GM15510 (cell line): Measurements from ENCODE around the gene XKR7.

Experiments
- POLR2A ChIP-seq: IDR thresholded peaks from 3 replicates; pipeline ENCODE4 v1.6.1; 2011; ENCODE audit warnings: borderline replicate concordance; ENCODE audit not compliant: insufficient read length; ENCODE audit errors: extremely low read depth

The XKR7 gene, protein sequence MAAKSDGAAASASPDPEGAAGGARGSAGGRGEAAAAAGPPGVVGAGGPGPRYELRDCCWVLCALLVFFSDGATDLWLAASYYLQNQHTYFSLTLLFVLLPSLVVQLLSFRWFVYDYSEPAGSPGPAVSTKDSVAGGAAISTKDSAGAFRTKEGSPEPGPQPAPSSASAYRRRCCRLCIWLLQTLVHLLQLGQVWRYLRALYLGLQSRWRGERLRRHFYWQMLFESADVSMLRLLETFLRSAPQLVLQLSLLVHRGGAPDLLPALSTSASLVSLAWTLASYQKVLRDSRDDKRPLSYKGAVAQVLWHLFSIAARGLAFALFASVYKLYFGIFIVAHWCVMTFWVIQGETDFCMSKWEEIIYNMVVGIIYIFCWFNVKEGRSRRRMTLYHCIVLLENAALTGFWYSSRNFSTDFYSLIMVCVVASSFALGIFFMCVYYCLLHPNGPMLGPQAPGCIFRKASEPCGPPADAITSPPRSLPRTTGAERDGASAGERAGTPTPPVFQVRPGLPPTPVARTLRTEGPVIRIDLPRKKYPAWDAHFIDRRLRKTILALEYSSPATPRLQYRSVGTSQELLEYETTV

DNA sequence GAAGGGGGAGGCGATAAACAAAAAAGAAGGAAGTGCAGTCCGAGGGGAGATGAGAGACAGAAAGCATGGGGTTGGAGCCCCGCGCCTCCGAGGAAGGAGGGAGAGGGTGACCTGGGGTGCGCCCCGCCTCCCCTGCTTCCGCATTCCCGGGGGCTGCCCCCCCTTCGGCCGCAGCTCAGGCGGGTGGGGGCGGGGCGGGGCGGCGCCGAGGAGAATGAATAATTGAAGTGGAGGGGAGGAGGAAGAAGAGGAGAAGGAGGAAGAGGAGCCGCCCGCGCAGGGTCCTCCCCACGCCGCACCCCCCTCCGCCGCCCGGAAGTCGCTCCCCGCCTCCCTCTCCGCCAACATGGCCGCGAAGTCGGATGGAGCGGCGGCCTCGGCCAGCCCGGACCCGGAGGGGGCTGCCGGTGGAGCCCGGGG is at the start of gene XKR7:
XKR7 (plus strand) TSS at position 322 of the 420 bp plus-strand sequence; CDS start at position 347, 25 bp downstream.
- no peak for TF ChIP-seq POLR2A

DNA sequence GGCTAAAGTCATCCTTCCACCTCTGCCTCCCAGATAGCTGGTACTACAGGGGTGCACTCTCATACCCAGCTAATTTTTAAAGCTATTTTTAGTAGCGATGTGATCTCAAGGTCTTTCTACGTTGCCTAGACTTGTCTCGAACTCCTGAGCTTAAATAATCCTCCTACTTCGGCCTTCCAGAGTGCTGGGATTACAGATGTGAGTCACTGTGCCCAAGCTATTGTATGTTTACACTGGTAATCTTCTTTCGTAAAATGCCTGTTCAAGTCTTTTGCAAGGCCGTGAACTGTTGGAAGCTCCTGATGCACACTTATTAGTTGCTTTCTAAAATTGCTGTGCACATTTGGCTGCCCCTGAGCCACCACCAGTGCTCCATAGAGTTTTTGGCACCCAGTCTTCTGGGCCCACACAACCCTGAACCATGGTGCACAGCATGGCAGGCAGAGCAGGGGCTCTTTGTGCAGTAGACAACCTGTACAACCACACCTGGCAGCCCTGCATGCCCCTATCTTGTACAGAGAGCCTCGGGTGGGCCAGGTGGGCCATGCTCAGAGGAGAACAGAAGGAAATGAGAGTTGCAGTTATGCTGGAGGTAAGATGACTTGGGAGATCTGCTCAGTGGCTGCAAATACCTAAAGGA is 49.4 kb upstream of the XKR7 start:
- no peak for TF ChIP-seq POLR2A

DNA sequence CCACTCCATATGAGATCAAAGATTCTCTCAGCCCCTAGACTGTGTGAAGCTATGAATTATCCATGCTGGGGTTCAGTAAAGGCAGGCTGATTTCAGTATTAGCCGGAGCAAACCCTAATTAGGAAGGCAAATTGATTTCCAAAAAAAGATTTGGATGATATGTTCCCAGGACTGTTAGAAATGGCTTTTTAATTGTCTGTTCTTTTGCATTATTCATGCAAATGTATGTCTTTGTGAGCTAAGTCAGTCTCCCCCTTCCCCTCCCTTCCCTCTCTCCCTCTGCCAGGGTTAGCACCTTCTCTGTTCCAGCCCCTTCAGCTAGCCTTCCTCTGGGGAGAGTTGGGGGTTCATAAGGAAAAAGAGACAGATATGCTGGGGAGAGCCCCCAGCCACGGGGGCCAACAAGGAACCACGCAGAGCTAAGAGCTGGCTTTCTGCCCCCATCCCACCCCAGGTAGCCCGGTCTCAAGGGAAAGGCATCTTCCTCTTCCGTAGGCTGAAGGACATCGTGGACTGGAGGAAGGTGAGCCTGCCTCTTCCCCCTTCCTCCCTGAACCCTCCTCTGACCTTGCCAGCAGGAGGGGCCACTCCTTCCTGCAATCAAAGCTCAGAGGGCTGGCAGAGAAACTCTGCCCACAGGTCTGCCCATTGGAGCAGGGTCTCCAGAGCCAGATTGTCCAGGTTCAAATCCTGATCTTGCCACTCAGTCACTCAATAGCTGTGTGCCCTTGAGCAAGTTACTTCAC is 48.4 kb upstream of the XKR7 start:
- no peak for TF ChIP-seq POLR2A

DNA sequence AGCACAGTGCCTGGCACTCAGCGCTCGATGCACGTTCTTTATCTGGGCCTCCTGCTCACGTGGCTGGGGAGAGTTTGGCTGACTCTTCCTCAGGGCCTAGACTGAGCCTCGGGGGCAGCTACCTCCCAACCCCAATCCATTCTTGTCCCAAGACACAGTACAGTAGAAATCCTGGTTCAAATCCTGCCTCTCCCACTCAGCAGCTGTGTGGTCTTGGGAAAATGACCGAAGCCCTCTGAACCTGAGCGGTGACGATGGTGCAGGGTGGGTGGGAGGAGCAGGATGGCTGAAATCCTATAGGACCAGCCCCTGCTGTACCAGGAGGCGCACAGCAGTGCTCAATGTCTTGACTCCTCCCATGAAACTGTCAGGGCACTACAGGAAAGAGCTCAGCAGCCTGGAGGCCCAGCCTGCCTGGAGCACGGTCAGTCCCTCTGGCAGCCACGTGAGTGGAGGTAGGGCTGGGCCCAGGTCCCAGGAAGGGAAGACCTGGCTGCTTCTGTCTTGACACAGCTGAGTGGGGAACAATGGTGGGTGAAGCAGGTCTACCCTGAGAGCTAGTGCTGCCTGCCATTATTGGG is 47.6 kb upstream of the XKR7 start:
- no peak for TF ChIP-seq POLR2A

DNA sequence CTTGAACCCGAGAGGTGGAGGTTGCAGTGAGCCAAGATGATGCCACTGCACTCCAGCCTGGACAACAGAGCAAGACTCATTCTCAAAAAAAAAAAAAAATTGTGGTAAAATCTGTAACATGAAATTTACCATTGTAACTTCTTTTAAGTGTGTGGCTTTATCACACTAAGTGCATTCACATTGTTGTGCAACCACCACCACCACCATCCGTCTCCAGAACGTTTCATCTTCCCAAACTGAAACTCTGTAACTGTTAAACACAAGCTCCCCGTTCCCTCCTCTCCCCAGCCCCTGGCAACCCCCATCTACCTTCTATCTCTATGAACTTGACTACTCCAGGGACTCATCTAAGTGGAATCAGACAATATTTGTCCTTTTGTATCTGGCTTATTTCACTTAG is 45.8 kb upstream of the XKR7 start:
- no peak for TF ChIP-seq POLR2A

DNA sequence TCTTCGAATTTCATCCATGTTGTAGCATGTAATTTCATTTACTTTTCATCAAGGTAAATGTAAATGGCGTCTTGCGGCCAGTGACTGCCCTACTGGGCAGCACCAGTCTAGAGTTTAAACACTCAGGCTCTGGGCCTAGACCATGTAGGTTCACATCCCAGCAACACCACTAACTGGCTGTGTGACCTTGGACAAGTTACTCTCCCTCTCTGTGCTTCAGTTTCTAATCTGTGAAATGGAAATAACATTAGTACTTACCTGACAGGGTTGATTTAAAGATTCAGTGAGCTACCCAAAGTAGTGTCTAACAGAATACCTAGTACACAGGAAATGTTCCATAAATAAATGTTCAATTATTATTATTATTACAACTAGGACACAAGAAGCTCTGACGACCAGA is 45.4 kb upstream of the XKR7 start:
- no peak for TF ChIP-seq POLR2A

DNA sequence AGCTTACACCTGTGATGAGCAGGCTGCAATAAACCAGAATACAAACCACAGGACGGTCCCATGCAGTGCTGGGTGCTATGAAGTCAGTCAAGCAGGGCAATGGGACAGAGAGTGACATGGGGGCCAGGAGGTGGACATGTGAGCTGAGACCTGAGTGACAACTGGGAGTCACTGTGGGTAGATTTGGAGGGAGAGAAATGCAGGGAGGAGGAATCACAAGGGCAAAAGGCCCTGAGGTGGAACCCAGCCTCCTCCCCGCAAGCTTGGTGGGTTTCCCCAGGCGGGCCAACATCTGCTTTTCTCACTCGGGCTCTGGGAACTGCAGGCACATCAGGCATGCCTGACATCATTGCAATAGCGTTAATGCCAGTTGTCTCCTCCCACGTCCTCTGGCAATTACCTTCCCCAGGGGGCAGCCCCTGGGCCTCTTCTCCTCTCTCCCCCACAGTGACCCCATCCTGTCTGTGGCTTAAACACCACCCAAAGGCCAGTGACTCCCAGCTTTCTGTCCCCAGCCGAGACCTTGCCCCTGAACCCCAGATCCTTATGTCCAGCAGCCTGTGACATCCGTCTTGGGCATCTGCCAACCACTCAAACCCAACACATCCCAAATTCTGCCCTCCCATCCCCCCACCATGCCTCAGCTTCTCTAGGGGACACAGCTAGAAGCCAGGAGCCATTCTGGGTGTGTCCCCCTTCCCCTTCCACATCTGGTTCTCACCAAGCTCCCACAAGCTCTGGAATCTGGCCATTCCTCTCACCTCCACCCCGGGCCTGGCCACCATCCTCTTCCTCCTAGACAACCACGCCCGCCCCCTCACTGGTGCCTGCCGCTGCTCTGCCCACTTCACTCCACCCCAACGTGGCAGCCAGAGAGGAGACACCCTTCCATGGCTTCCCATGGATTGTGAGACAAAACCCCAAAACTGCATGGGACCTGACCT is 44.3 kb upstream of the XKR7 start:
- no peak for TF ChIP-seq POLR2A

DNA sequence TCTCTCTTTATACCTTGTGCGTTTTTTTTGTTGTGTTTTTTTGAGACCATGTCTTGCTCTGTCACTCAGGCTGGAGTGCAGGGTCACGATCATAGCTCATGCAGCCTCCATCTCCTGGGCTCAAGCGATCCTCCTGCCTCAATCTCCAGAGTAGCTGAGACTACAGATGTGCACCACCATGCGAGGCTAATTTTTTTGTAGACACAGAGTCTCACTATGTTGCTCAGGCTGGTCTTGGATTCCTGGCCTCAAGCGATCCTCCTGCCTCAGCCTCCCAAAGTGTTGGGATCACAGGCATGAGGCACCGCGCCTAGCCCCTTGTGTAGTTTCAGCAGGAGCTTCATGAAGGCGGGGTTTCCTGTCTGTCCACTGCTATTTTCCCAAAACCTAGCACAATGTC is 43.4 kb upstream of the XKR7 start:
- TF ChIP-seq POLR2A: no peak

DNA sequence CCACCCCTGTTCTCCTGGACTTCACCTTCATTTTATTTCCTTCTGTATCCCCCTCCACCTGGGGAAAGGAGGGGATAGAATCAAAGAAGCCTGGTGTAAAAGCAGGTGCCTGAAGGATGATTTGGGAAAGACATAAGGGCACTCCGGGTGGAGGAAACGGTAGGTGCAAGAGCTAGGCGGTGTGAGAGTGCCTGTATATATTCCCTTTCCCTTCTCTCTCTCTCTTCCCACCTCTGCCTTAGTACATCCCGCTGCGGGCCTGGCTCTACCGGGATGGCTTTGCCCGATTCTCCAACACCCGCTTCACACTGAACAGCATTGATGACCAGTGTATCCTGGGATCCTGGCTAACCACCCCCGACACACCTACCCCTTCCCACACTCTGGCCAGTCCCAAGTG is 42.3 kb upstream of the XKR7 start:
- no peak for TF ChIP-seq POLR2A

DNA sequence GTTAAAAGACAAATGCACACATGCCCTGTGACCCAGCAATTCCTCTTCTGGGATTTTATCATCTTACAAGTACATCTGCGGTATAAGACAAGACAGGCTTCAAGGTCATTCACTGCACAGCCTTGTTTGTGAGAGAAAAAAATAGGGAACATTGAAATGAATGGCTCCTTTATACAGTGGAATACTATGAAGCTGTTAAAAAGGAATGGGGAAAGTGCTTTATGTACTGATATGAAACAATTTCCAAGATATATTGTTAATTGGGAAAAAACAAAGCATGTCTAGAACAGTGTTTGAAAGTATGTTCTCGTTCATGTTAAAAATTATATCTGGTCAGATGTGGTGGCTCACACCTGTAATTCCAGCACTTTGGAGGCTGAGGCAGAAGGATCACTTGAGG is 41.5 kb upstream of the XKR7 start:
- TF ChIP-seq POLR2A: no peak

DNA sequence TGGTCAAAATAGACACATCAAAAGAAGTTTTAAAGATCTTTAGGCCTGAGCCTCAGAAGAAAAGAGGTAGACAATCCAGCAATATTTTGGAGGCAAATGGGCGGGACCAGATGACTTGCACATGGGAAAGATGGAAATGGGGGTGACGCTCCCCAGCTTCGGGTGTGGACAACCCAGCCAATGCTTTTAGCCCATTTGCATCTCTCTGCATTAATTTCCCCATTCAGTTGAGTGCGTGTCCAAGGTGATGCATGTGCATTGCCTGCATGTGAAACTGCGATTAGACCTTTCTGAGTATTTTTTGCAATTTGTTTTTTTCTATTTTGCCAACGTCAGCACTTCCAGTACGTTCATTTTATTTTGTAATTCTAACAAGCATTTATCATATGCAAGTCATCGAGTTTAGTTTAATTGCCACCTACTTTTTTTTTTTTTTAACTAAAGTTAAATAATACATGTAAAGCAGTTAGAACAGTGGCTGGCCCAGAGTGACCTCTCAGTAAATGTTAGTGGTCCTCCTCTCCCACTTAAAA is 40.3 kb upstream of the XKR7 start:
- TF ChIP-seq POLR2A: no peak

DNA sequence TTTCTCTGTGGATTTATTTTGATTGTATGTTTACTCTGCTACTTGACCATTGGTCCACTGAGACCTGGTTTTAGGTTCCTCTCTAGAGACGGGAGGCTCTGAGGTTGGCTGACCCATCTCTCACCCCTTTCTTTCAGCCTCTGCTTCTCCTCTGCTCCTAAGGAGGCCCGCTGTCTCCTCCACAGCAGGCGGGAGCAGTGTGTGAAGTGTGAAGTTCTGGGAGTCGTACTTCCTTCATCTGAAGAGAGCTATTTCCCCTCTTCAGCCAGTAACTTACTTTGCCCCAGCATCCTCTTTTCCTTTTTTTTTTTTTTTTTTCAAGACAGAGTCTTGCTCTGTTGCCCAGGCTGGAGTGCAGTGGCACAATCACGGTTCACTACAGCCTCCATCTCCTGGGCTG is 37.2 kb upstream of the XKR7 start:
- TF ChIP-seq POLR2A: no peak

DNA sequence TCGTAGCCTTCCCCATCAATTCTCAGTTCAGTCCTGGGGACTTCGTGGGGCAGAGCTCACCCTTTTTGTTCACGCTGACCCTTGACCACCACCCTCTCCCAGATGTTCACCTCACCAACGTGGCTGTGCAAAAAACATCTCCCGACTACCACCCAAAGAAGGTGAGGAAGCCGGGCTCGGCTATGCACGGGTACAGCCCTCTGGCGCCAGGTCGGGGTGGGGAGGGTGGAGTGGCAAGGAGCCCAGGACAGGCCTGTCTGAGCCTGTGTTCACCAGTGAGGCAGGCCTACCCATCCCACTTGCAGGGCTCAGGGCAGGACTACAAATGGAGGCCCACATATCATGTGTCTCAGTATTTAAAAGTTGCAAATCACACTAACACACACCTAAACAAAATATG is 34.3 kb upstream of the XKR7 start:
- no peak for TF ChIP-seq POLR2A
